ENCODE data around the gene MBOAT2. TPM values are rescaled to one million over a fixed set of nuclear protein-coding genes. Genes with fewer than 3 reads are reported as not detected.
"Not testable (repeated sequence)": the region's sequence is repeated elsewhere in the genome, so short reads cannot be mapped to it uniquely, and the experiment has no call there.

Gene MBOAT2
- total and polyA plus RNA-seq, 4 donors: 75.1 to 116 (median 85.5) TPM

DNA sequence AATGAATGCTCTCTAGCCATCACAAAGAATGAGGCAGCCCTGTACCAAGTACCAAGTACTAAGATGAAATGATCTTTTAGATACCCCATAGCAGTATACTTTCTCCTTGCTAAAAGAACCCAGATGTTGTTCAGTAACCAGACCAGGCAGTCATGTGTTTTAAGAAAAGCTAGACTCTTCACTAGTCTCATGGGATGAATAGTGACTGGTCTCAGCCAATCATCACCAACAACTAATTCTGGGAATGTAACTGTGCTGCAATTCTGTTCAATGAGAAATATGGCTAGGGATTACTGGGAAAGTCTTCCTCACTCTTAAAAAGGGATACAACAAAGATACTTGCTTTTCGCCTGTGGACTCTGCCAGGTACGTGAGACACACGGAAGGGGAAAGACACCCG lies 29.5 kb downstream of the MBOAT2 start:
- Histone ChIP-seq H3K9me3 (ENCODE audit: control insufficient read depth, insufficient read depth, low read length) (no peaks in the 10 kb centered on the region), H3K4me3 (ENCODE audit: low read depth, low read length) (no peak overlapping the region), H3K4me1 (ENCODE audit: control insufficient read depth, insufficient read depth, low read length) (no peaks in the 10 kb centered on the region), H3K36me3 (ENCODE audit: control insufficient read depth, insufficient read depth, low read length) (no peaks in the 10 kb centered on the region), H3K27me3 (ENCODE audit: control insufficient read depth, insufficient read depth, low read length) (no peaks in the 10 kb centered on the region), H3K27ac (ENCODE audit: low read depth, low read length) (no peak overlapping the region)
- 93% methylated on average over 3 of the region's 4 CpGs for WGBS (ENCODE audit: insufficient coverage)
- DNase-seq (ENCODE audit: low read depth in 4 of 6, low spot score in 6 of 6): no peak

DNA sequence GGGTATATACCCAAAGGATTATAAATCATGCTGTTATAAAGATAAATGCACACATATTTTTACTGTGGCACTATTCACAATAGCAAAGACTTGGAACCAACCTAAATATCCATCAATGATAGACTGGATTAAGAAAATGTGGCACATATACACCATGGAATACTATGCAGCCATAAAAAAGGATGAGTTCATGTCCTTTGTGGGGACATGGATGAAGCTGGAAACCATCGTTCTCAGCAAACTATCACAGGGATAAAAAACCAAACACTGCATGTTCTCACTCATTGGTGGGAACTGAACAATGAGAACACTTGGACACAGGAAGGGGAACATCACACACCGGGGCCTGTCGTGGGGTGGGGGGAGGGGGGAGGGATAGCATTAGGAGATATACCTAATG lies 30.5 kb downstream of the MBOAT2 start:
- H3K4me3 ChIP-seq (ENCODE audit: low read depth, low read length); H3K27me3 ChIP-seq (ENCODE audit: control insufficient read depth, insufficient read depth, low read length); H3K9me3 ChIP-seq (ENCODE audit: control insufficient read depth, insufficient read depth, low read length); H3K4me1 ChIP-seq (ENCODE audit: control insufficient read depth, insufficient read depth, low read length); H3K27ac ChIP-seq (ENCODE audit: low read depth, low read length); H3K36me3 ChIP-seq (ENCODE audit: control insufficient read depth, insufficient read depth, low read length); DNase-seq (ENCODE audit: low read depth in 4 of 6, low spot score in 6 of 6): not testable (repeated sequence)
- no CpG with 5 or more reads among the region's 3 CpGs for WGBS (ENCODE audit: insufficient coverage)

DNA sequence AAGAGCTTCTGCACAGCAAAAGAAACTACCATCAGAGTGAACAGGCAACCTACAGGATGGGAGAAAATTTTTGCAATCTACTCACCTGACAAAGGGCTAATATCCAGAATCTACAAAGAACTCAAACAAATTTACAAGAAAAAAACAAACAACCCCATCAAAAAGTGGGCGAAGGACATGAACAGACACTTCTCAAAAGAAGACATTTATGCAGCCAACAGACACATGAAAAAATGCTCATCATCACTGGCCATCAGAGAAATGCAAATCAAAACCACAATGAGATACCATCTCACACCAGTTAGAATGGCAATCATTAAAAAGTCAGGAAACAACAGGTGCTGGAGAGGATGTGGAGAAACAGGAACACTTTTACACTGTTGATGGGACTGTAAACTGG lies 30.9 kb downstream of the MBOAT2 start:
- not testable (repeated sequence) for H3K36me3 ChIP-seq (ENCODE audit: control insufficient read depth, insufficient read depth, low read length); H3K27me3 ChIP-seq (ENCODE audit: control insufficient read depth, insufficient read depth, low read length); H3K4me3 ChIP-seq (ENCODE audit: low read depth, low read length); H3K27ac ChIP-seq (ENCODE audit: low read depth, low read length); H3K9me3 ChIP-seq (ENCODE audit: control insufficient read depth, insufficient read depth, low read length); H3K4me1 ChIP-seq (ENCODE audit: control insufficient read depth, insufficient read depth, low read length); DNase-seq (ENCODE audit: low read depth in 4 of 6, low spot score in 6 of 6)
- WGBS (ENCODE audit: insufficient coverage): no CpG with 5 or more reads among the region's 1 CpG

DNA sequence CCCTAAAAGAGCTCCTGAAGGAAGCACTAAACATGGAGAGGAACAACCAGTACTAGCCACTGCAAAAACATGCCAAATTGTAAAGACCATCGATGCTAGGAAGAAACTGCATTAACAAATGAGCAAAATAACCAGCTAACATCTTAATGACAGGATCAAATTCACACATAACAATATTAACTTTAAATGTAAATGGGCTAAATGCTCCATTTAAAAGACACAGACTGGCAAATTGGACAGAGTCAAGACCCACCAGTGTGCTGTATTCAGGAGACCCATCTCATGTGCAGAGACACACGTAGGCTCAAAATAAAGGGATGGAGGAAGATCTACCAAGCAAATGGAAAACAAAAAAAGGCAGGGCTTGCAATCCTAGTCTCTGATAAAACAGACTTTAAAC lies 34.1 kb downstream of the MBOAT2 start:
- WGBS (ENCODE audit: insufficient coverage): no CpG with 5 or more reads among the region's 2 CpGs
- H3K4me3 ChIP-seq (ENCODE audit: low read depth, low read length); H3K27ac ChIP-seq (ENCODE audit: low read depth, low read length); H3K36me3 ChIP-seq (ENCODE audit: control insufficient read depth, insufficient read depth, low read length); H3K4me1 ChIP-seq (ENCODE audit: control insufficient read depth, insufficient read depth, low read length); H3K27me3 ChIP-seq (ENCODE audit: control insufficient read depth, insufficient read depth, low read length); DNase-seq (ENCODE audit: low read depth in 4 of 6, low spot score in 6 of 6); H3K9me3 ChIP-seq (ENCODE audit: control insufficient read depth, insufficient read depth, low read length): not testable (repeated sequence)

DNA sequence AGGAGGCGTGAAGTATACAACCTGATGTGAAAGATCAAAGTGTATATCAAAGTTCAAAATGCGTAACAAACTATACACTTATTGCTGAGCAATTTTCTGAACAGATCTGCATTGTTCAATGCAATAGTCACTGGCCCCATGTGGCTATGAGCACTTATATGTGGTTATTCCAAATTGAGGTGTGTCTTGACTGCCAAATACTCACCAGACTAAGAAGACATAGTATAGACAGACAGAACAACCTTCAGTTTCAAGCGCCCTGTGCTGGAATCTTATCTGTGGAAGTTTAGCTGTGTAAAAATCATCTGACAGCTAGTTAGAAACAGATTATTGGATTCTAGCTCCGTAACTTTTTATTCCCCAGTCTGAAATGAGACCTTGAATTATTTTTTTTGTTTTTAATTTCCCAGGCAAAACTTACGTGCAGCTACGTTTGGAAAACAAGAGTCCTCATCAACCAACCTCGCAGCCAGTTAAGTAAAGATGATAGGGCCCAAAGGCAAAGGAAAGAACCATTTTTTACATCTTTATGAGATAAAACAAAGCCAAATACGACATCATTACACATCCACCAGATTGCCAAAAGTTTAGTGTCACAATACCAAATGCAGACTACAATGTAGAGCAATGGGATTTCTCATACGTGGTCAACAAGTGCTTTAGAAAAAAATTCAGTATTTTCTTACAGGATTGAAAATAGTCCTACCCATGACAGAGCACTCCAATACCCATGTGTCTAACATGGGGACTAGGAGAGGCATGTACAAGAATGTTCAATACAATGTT lies 37.2 kb downstream of the MBOAT2 start:
- DNase-seq (ENCODE audit: low read depth in 4 of 6, low spot score in 6 of 6): no peak
- H3K9me3 ChIP-seq (ENCODE audit: control insufficient read depth, insufficient read depth, low read length): no peaks in the 10 kb centered on the region
- no peak overlapping the region for H3K27ac ChIP-seq (ENCODE audit: low read depth, low read length)
- H3K4me1 ChIP-seq (ENCODE audit: control insufficient read depth, insufficient read depth, low read length): no peaks in the 10 kb centered on the region
- H3K36me3 ChIP-seq (ENCODE audit: control insufficient read depth, insufficient read depth, low read length): no peaks in the 10 kb centered on the region
- no peak overlapping the region for H3K4me3 ChIP-seq (ENCODE audit: low read depth, low read length)
- no CpG with 5 or more reads among the region's 9 CpGs for WGBS (ENCODE audit: insufficient coverage)
- no peaks in the 10 kb centered on the region for H3K27me3 ChIP-seq (ENCODE audit: control insufficient read depth, insufficient read depth, low read length)

DNA sequence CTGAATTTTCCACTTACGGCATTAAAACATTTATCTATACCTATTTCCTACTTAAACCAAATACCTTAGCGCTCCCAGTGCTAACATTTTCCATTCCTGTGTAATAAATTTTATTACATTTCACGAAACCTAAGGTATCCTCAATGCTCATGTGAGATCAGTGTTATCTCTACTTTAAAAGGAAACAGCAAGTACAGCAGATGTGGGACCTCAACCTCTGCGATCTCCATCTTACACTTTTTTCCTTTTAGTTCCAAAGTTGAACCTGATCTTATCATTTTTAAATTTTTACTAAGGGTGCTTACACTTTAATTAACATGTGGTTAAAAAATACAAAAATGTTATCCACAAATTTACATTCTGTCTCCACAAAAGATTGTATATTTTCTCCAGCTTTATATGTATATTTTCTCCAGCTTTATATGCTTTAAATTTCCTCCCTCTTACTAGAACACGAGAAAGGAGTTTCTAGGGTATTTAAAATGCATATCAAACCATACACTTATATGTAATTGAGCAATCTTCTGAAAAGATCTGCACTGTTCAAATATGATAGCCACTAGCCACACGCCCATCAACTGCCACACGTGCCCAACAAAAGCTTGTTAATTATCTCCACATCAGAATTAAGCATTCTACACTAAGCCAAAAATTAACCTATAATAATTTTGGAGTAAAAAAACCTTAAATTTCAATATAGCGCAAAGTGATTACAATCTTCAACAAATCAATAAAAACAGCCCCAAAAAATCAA lies 38.1 kb downstream of the MBOAT2 start:
- DNase-seq (ENCODE audit: low read depth in 4 of 6, low spot score in 6 of 6): no peak
- Histone ChIP-seq H3K4me3 (ENCODE audit: low read depth, low read length) (no peak overlapping the region), H3K4me1 (ENCODE audit: control insufficient read depth, insufficient read depth, low read length) (no peaks in the 10 kb centered on the region), H3K27me3 (ENCODE audit: control insufficient read depth, insufficient read depth, low read length) (no peaks in the 10 kb centered on the region), H3K36me3 (ENCODE audit: control insufficient read depth, insufficient read depth, low read length) (no peaks in the 10 kb centered on the region), H3K27ac (ENCODE audit: low read depth, low read length) (no peak overlapping the region), H3K9me3 (ENCODE audit: control insufficient read depth, insufficient read depth, low read length) (no peaks in the 10 kb centered on the region)
- WGBS (ENCODE audit: insufficient coverage): 93% methylated on average over 2 of the region's 8 CpGs

DNA sequence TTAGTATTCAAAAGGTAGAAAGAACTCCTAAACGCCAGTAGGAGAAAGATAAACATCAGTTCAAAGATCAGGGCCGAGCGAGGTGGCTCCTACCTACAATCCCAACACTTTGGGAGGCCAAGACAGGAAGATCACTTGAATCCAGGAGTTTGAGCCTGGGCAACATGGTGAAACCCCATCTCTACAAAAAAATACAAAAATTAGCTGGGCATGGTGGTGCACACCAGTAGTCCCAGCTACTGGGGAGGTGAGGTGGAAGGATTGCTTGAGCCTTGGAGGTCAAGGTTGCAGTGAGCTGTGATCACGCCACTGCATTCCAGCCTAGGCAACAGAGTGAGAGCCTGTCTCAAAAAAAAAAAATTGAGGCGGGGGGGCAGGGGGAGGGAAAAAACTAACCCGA lies 40.6 kb downstream of the MBOAT2 start:
- no peaks in the 10 kb centered on the region for H3K9me3 ChIP-seq (ENCODE audit: control insufficient read depth, insufficient read depth, low read length)
- no peak for DNase-seq (ENCODE audit: low read depth in 4 of 6, low spot score in 6 of 6)

DNA sequence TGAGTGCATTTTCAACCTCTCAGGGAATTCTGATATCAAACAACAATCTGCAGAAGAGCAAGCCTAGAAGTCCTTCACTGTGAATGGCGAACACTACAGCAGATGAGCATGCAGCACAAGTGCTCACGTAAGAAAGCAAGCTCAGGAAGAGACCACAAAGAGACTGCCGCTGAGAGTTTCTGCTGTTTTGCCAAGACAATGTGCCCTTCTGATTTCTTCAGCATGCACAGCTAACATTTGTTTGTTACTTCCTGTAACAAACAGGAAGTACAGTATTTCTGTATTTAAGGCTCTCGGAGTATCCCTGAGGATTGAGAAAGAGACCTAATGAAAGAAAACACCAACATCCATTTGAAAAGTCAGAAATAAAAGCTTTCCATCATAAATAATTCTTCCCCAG lies 45.9 kb downstream of the MBOAT2 start:
- peaks cover 10% of the 10 kb centered on the region for H3K36me3 ChIP-seq (ENCODE audit: control insufficient read depth, insufficient read depth, low read length)
- no peak overlapping the region for H3K4me3 ChIP-seq (ENCODE audit: low read depth, low read length)
- H3K27me3 ChIP-seq (ENCODE audit: control insufficient read depth, insufficient read depth, low read length): no peaks in the 10 kb centered on the region
- peaks cover 6% of the 10 kb centered on the region for H3K9me3 ChIP-seq (ENCODE audit: control insufficient read depth, insufficient read depth, low read length)
- peak in 1 of 6 donors; percentile 14 for DNase-seq (ENCODE audit: low read depth in 4 of 6, low spot score in 6 of 6)
- H3K4me1 ChIP-seq (ENCODE audit: control insufficient read depth, insufficient read depth, low read length): no peaks in the 10 kb centered on the region
- no peak overlapping the region for H3K27ac ChIP-seq (ENCODE audit: low read depth, low read length)
- 33% methylated on average over 3 of the region's 4 CpGs for WGBS (ENCODE audit: insufficient coverage)

More for the DNA sequence above, 40.6 kb downstream of the MBOAT2 start:
- Histone ChIP-seq H3K4me3 (ENCODE audit: low read depth, low read length) (no peak overlapping the region), H3K27ac (ENCODE audit: low read depth, low read length) (no peak overlapping the region), H3K36me3 (ENCODE audit: control insufficient read depth, insufficient read depth, low read length) (no peaks in the 10 kb centered on the region), H3K4me1 (ENCODE audit: control insufficient read depth, insufficient read depth, low read length) (no peaks in the 10 kb centered on the region), H3K27me3 (ENCODE audit: control insufficient read depth, insufficient read depth, low read length) (no peaks in the 10 kb centered on the region)
- 90% methylated on average over 2 of the region's 6 CpGs for WGBS (ENCODE audit: insufficient coverage)

DNA sequence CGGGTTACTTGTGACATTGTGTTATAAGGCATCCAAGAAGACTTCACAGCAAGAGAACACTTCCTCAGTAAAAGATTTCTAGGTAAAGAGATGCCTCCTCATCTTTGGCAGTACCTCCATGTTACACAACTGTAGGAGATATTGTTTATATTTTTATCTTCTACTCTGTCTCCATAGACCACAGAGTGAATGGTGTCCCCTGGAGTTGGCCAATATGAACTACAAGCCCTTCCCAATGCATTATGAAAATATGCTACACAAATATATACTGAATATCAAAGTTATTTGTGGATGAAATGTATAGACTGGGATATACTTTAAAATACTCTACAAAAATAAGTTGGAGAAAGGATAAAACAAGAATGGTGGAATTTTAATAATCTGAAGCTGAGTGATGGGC lies 46.7 kb downstream of the MBOAT2 start:
- DNase-seq (ENCODE audit: low read depth in 4 of 6, low spot score in 6 of 6): no peak
- peaks cover 10% of the 10 kb centered on the region for H3K9me3 ChIP-seq (ENCODE audit: control insufficient read depth, insufficient read depth, low read length)
- no peaks in the 10 kb centered on the region for H3K27me3 ChIP-seq (ENCODE audit: control insufficient read depth, insufficient read depth, low read length)
- no peak overlapping the region for H3K27ac ChIP-seq (ENCODE audit: low read depth, low read length)
- H3K4me3 ChIP-seq (ENCODE audit: low read depth, low read length): no peak overlapping the region
- H3K4me1 ChIP-seq (ENCODE audit: control insufficient read depth, insufficient read depth, low read length): no peaks in the 10 kb centered on the region
- peaks cover 10% of the 10 kb centered on the region for H3K36me3 ChIP-seq (ENCODE audit: control insufficient read depth, insufficient read depth, low read length)
- WGBS (ENCODE audit: insufficient coverage): no CpG with 5 or more reads among the region's 1 CpG

DNA sequence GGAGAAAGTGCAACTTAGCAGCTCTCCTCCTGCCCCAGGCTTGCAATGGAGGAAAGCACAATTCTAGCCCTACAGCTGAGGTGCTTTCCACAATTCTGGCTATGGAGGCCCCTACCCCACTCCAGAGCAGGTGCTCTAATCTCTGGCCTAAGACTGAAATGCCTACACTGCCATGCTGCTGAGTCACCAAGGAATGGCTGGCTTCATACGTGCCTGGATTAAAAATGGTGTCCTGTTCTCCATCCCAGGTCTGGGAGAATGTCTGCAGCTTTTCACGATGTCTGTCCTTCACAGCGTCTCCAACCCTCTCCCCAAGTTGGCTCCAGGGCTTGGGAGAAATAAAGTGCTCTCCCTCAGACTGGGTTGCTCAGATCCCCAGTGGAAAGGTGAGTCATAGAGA lies 48.5 kb downstream of the MBOAT2 start:
- 100% methylated on average over 1 of the region's 3 CpGs for WGBS (ENCODE audit: insufficient coverage)

More for the DNA sequence above, 48.5 kb downstream of the MBOAT2 start:
- H3K9me3 ChIP-seq (ENCODE audit: control insufficient read depth, insufficient read depth, low read length): peaks cover 10% of the 10 kb centered on the region
- H3K27ac ChIP-seq (ENCODE audit: low read depth, low read length): no peak overlapping the region
- H3K4me1 ChIP-seq (ENCODE audit: control insufficient read depth, insufficient read depth, low read length): no peaks in the 10 kb centered on the region
- no peak overlapping the region for H3K4me3 ChIP-seq (ENCODE audit: low read depth, low read length)
- DNase-seq (ENCODE audit: low read depth in 4 of 6, low spot score in 6 of 6): no peak
- peaks cover 10% of the 10 kb centered on the region for H3K36me3 ChIP-seq (ENCODE audit: control insufficient read depth, insufficient read depth, low read length)
- no peaks in the 10 kb centered on the region for H3K27me3 ChIP-seq (ENCODE audit: control insufficient read depth, insufficient read depth, low read length)

Measured in spinal cord (tissue), 10 donors.